A549 (cell line): ENCODE measurements around the gene ACTR10.

Experiments used
- EP300 ChIP-seq, 2 experiments: fragments of >200 bp; sonication (Bioruptor Twin); formaldehyde crosslinking; IDR thresholded peaks; 2 replicates in 1 of 2; 3 replicates in 1 of 2; pipeline ENCODE4 v1.6.1; 2016 to 2017
- MAZ ChIP-seq: fragments of 150-350 bp; IDR thresholded peaks from 2 replicates; pipeline ENCODE4 v1.6.1; 2014; ENCODE audit warnings: antibody characterized with exemption, low read depth, low read length, borderline replicate concordance
- RAD21 ChIP-seq, 2 experiments: fragments of >200 bp in 1 of 2; sonication (Bioruptor Twin) in 1 of 2; formaldehyde crosslinking in 1 of 2; IDR thresholded peaks in 1 of 2; conservative IDR thresholded peaks in 1 of 2; 2 replicates in 1 of 2; 3 replicates in 1 of 2; pipeline ENCODE4 v1.6.1; 2012 to 2018; ENCODE audit warnings: inconsistent platforms in 1 of 2
- TF ChIP-seq, protein P1 (sequence below): fragments of >200 bp; sonication (Bioruptor Twin); formaldehyde crosslinking; IDR thresholded peaks from 3 replicates; pipeline ENCODE4 v1.5.1; 2016

DNA sequence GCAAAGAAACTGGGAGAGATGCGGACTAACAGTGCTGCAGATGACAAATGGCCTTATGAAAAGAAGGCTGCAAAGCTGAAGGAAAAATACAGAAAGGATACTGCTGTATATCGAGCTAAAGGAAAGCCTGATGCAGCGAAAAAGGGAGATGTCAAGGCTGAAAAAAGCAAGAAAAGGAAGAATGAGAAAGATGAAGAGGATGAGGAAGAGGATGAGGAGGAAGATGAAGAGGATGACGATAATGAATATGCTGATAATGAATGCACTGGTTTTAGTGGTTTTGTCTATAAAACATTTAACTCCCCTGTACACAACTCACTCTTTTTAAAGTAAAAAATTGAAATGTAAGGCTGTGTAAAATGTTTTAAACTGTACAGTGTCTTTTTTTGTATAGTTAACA lies 85.2 kb downstream of the ACTR10 start:
- TF ChIP-seq EP300 (IDR thresholded peaks at IDR 0.05) (no peak), MAZ (no peak), RAD21 (conservative IDR thresholded peaks at IDR 0.05 in 1 of 2, IDR thresholded peaks at IDR 0.05 in 1 of 2) (no peak)
- TF ChIP-seq, protein P1, sequence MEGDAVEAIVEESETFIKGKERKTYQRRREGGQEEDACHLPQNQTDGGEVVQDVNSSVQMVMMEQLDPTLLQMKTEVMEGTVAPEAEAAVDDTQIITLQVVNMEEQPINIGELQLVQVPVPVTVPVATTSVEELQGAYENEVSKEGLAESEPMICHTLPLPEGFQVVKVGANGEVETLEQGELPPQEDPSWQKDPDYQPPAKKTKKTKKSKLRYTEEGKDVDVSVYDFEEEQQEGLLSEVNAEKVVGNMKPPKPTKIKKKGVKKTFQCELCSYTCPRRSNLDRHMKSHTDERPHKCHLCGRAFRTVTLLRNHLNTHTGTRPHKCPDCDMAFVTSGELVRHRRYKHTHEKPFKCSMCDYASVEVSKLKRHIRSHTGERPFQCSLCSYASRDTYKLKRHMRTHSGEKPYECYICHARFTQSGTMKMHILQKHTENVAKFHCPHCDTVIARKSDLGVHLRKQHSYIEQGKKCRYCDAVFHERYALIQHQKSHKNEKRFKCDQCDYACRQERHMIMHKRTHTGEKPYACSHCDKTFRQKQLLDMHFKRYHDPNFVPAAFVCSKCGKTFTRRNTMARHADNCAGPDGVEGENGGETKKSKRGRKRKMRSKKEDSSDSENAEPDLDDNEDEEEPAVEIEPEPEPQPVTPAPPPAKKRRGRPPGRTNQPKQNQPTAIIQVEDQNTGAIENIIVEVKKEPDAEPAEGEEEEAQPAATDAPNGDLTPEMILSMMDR = no peak
